H54 (cell line): ENCODE measurements around the gene ERBB2.
"Not testable (repeated sequence)": the region's sequence is repeated elsewhere in the genome, so short reads cannot be mapped to it uniquely, and the experiment has no call there.

Experiments used
- DNase-seq: peaks from one replicate; pipeline ENCODE4 v3.0.0; 2011; ENCODE audit warnings: low spot score, mixed read lengths; ENCODE audit not compliant: insufficient read length
- FAIRE-seq: peaks from 3 replicates; lab custom pipeline; 2011; peaks lifted over from hg19 to GRCh38; lab: Jason Lieb, UNC
- POLR2A ChIP-seq: IDR thresholded peaks from 2 replicates; pipeline ENCODE4 v1.6.1; 2011; ENCODE audit warnings: low read depth, mild to moderate bottlenecking, low read length

ERBB2 gene

GRCh38 chr17:39753514-39754160, 53.8 kb downstream of the ERBB2 start:
- DNase-seq (no peak), FAIRE-seq (no peak)
- 0 out of 2 replicates have a peak, but pooled peaks have one; percentile 13 for TF ChIP-seq POLR2A

- TF ChIP-seq POLR2A = peak; percentile 70
- DNase-seq = peak; percentile 100
- no peak for FAIRE-seq
These were observed 54.5 kb downstream of the ERBB2 start for GRCh38 chr17:39754161-39754957.

DNA sequence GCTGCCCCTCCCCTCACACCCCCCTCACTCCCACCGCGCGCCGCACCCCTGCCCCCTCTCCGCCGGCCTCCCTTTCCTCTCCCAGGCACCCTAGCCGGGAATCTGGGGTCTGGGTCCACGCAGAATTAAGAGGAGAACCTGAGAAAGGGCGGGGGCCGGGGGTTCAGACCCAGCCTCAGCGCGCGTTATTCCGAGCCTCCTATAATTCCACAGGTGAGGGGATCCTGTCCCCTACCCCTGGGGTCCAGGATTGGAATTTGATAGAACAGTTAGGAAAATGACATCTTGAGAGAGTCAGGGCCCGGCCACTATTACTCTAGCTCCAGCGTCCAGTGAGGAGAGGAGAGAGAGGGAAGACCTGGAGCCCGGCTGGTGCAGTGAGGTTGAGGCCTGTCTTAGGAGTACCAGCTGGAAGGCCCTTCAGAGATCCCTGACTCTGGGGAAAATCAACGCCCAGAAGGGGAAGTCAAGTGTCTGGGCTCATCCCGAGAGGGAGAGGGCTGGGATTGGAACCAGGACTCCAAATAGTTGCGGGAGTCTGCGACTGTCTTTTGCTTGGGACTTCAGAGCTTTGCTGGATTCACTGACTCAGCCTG, 55.2 kb downstream of the ERBB2 start:
- no peak for TF ChIP-seq POLR2A
- FAIRE-seq (no peak), DNase-seq (no peak)

DNA sequence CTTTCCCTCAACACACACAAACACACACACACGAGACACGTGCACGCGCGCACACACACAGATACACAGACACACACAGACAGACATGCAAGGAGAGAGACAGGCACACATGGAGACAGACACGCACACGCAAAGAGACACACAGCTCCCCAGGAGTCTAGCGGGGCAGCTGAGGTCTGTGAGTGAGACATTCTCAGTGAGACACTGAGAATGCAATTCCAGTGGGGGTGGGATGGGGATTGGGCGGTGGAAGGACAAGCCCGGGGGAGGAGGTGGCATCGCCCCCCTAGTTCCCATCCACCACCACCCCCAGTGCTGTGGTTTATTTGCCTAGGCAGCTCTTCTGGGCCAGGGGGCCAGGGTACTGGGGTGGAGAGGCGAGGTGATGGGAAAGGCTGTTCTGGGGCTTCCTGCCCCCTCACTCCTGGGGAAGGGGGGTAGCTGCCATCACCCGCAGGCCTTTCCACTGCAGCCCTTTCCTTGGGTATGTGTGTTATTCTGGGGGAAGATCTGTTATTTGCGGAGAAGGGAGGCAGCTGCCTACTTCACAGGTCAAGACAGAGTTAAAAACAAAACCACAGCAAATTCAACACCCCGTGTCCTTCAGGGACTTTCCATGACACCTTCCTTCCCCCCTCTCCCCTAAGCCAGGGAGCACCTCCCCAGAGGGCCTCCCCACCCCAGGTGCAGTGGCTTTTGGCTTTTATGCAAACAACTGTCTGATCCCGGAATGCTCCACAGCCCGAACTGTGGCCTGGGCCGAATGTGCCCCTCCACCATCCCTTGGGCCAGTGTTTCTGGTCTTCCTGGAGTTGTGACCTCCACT, 55.9 kb downstream of the ERBB2 start:
- no peak for TF ChIP-seq POLR2A
- DNase-seq (no peak), FAIRE-seq (no peak)

- TF ChIP-seq POLR2A = no peak
- DNase-seq (no peak), FAIRE-seq (no peak)
These were observed 56.7 kb downstream of the ERBB2 start for GRCh38 chr17:39756380-39757079.

GRCh38 chr17:39757176-39757662, 57.4 kb downstream of the ERBB2 start:
- no peak for FAIRE-seq

GRCh38 chr17:39757931-39758873, 58.3 kb downstream of the ERBB2 start:
- TF ChIP-seq POLR2A = no peak
- no peak for DNase-seq
- no peak for FAIRE-seq

More at GRCh38 chr17:39757176-39757662, 57.4 kb downstream of the ERBB2 start:
- no peak for TF ChIP-seq POLR2A
- no peak for DNase-seq

DNA sequence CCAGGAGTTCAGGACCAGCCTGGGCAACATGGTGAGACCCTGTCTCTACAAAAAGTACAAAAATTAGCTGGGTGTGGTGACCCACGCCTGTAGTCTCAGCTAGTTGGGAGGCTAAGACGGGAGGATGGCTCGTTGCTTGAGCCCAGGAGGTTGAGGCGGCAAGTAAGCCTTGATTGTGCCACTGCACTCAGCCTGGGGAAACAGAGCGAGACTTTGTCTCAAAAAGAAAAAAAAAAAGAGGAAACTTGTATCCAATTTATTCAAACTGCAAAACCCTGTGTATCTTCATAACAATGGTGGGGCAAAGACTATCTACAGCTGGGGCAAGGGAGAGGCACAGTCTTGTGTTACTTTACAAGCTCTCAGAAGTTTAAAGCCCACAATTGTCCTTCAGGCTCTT, 59.3 kb downstream of the ERBB2 start:
- FAIRE-seq (no peak), DNase-seq (no peak)
- no peak for TF ChIP-seq POLR2A

- TF ChIP-seq POLR2A = no peak
- DNase-seq (no peak), FAIRE-seq (no peak)
These were observed 62.1 kb downstream of the ERBB2 start for GRCh38 chr17:39761861-39762496.

DNA sequence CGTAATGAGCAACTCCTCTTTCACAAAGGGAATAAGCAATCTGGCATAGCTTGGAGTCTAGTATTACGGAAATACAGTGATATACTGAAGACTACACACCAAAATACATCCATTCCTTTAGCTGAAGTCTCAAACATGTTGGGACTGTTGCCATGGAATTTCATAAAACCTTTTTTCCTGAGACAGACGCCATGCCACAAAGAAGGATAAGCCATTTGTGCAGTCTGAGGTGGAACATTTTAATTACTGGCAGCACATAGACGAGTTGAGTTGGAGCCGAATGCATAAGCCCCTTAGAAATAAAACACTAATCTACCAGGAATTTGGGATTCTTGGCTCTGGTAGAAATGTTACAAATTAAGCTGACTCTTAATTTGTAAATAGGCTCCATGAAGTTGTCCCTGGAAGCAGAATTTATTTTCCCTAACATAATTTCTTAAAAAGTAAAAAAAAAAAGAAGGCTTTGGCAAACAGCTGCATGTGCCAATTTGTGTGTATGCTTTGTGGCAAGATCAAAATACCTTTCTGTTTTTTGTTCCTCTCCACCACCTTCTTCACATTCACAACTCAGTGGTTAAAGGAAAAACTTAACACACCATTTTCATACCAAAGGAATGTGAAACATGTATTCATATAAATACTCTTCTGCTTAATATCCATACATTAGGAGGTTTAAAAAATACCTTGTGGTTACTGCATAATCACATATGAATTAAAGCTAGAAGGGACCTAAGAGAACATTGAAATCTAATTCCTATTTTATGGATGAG, 63.4 kb downstream of the ERBB2 start:
- no peak for FAIRE-seq
- no peak for TF ChIP-seq POLR2A
- DNase-seq = no peak

DNA sequence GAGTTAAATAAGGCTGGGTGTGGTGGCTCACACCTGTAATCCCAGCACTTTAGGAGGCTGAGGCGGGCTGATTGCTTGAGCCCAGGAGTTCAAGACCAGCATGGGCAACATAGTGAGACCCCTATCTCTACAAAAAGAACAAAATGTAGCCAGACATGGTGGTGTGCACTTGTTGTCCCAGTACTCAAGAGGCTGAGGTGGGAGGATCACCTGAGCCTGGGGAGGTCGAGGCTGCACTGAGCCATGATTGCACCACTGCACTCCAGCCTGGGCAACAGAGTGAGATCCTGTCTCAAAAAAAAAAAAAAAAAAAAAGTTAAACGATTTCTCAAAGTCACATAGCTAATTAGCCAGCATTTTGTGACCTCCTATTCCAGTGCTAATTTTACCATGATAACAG, 64.3 kb downstream of the ERBB2 start:
- FAIRE-seq, DNase-seq: not testable (repeated sequence)
